ENCODE measurements around the gene POM121.
"Not testable (repeated sequence)": the region's sequence is repeated elsewhere in the genome, so short reads cannot be mapped to it uniquely, and the experiment has no call there.

- not testable (repeated sequence) for TF ChIP-seq CTCF, POLR2A (IDR thresholded peaks at IDR 0.05)
Measured at GRCh38 chr7:72953901-72954562, 29.1 kb downstream of the POM121 start.

Data from uterus (tissue), 2 donors.